HEK293T (cell line): ENCODE measurements around the gene HOXD13.

Experiments
- ARNT ChIP-seq: fragments of 450-650 bp; IDR thresholded peaks from 2 replicates; pipeline ENCODE4 v1.6.1; 2017; ENCODE audit warnings: mild to moderate bottlenecking
- BHLHE40 ChIP-seq: fragments of 450-650 bp; IDR thresholded peaks from 2 replicates; pipeline ENCODE4 v1.6.1; 2016; ENCODE audit warnings: mild to moderate bottlenecking, moderate library complexity, borderline replicate concordance
- L3MBTL2 ChIP-seq: fragments of 450-650 bp; conservative IDR thresholded peaks from 2 replicates; pipeline ENCODE4 v1.6.1; 2016; ENCODE audit warnings: mild to moderate bottlenecking
- ZNF384 ChIP-seq: fragments of 450-650 bp; IDR thresholded peaks from 2 replicates; pipeline ENCODE4 v1.6.1; 2016

DNA sequence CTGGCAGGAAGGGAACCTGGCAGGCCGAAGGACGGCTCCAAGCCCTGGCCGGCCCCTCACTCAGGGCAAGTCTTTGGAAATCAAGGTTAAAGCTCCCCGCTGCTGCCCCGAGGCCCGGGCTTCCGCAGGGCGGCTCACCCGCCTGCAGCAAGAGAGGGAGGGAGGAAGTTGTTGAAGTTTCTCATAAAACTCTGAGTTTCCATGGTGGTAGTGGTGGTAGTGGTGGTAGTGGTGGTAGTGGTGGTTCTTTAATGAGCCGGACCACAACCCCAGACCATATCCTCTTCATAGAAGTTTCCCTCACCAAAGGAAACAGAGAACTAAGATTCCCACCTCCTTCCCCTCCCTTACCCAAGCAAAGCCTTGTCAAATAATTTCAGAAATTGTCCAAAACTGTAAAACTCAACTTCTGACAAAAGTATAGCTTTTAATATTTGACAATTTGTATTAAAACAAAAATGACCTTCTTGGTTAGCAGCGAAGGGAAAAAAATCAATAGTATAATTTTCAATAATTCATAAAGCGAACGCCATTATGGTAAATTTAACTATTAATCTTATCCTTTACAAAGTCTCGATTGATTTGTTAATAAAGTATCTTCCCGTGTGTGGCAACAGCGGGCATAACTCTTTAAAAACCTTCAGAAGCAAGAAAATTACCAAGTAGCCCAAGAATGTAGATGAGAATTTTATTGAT, 22.6 kb downstream of the HOXD13 start:
- TF ChIP-seq ZNF384 = no peak
- no peak for TF ChIP-seq BHLHE40
- no peak for TF ChIP-seq ARNT
- TF ChIP-seq L3MBTL2 = no peak
